Left lobe of liver (tissue), 2 donors: ENCODE results near the gene TNFRSF4. TPM values are rescaled to one million over a fixed set of nuclear protein-coding genes. Genes with fewer than 3 reads are reported as not detected.

Source experiments
- ATAC-seq: fragments of 200-7000 bp; cut with Tn5 transposase; one replicate; pipeline ENCODE4 v1.9.1; 2020; ENCODE audit warnings: mild to moderate bottlenecking, moderate library complexity
- DNase-seq: peaks from one replicate; pipeline ENCODE4 v3.0.0-alpha.2; 2020; ENCODE audit warnings: low spot score
- total RNA-seq: library from RNA; stranded (reverse); gene quantifications from one replicate; pipeline ENCODE4 v1.2.1, GENCODE V29; 2021
- donor health status: DM: no; HTN: no; CAD: no; lungs with moderate emphysema.
- donor health status: DM: no; HTN: yes; CAD: no.

TNFRSF4 gene
- total RNA-seq, 1 donor from 2014 or later = 0.38 TPM

- ATAC-seq (no peak), DNase-seq (no peak)
Measured at GRCh38 chr1:1234180-1234808, 20.3 kb upstream of the TNFRSF4 start.

- no peak for DNase-seq
- no peak for ATAC-seq
Measured at GRCh38 chr1:1233567-1233892, 19.6 kb upstream of the TNFRSF4 start.

GRCh38 chr1:1232796-1233566 is 19.0 kb upstream of the TNFRSF4 start:
- DNase-seq (no peak), ATAC-seq (no peak)

- DNase-seq = no peak
Measured at GRCh38 chr1:1232208-1232795, 18.3 kb upstream of the TNFRSF4 start, which contains the start of gene B3GALT6. B3GALT6 (plus strand) TSS chr1:1232237; CDS start chr1:1232279, 42 bp downstream.

GRCh38 chr1:1231400-1232207 is 17.7 kb upstream of the TNFRSF4 start, which contains the start of gene SDF4:
SDF4 (minus strand) TSS chr1:1232001; CDS start chr1:1228772, 3,229 bp downstream.
- ATAC-seq = peak; percentile 91
- DNase-seq = peak; percentile 97

More at GRCh38 chr1:1232208-1232795, 18.3 kb upstream of the TNFRSF4 start, which contains the start of gene B3GALT6:
- ATAC-seq = no peak

- DNase-seq (peak; percentile 57), ATAC-seq (peak; percentile 64)
Measured at GRCh38 chr1:1230656-1231399, 16.9 kb upstream of the TNFRSF4 start.

- DNase-seq (no peak), ATAC-seq (no peak)
Measured at GRCh38 chr1:1229770-1230169, 15.8 kb upstream of the TNFRSF4 start.

GRCh38 chr1:1228596-1229321 is 14.8 kb upstream of the TNFRSF4 start:
- DNase-seq (no peak), ATAC-seq (no peak)

- no peak for ATAC-seq
- DNase-seq = no peak
Measured at GRCh38 chr1:1228187-1228586, 14.2 kb upstream of the TNFRSF4 start.

GRCh38 chr1:1227386-1227785 is 13.4 kb upstream of the TNFRSF4 start:
- ATAC-seq (no peak), DNase-seq (no peak)

- DNase-seq = no peak
- ATAC-seq = no peak
Measured at GRCh38 chr1:1226566-1227362, 12.8 kb upstream of the TNFRSF4 start.

GRCh38 chr1:1225913-1226312 is 12.0 kb upstream of the TNFRSF4 start:
- ATAC-seq = no peak
- no peak for DNase-seq

GRCh38 chr1:1225238-1225845 is 11.4 kb upstream of the TNFRSF4 start:
- ATAC-seq (peak; percentile 25), DNase-seq (no peak)

- ATAC-seq (no peak), DNase-seq (no peak)
Measured at GRCh38 chr1:1223891-1224290, 9.9 kb upstream of the TNFRSF4 start.

- ATAC-seq = no peak
- no peak for DNase-seq
Measured at GRCh38 chr1:1223321-1223720, 9.4 kb upstream of the TNFRSF4 start.

GRCh38 chr1:1222575-1223225 is 8.7 kb upstream of the TNFRSF4 start:
- ATAC-seq (no peak), DNase-seq (no peak)

GRCh38 chr1:1221887-1222574 is 8.1 kb upstream of the TNFRSF4 start:
- no peak for ATAC-seq

More at GRCh38 chr1:1221887-1222574, 8.1 kb upstream of the TNFRSF4 start:
- no peak for DNase-seq
